Skeletal muscle tissue (tissue), 4 donors: ENCODE results near the gene CLPSL2. TPM values are rescaled to one million over a fixed set of nuclear protein-coding genes. Genes with fewer than 3 reads are reported as not detected.

Experiments used
- H3K27ac ChIP-seq: one replicate; pipeline ENCODE4 v1.7.0; 2013; ENCODE audit warnings: mild to moderate bottlenecking, low read depth, low read length, inconsistent platforms
- H3K27me3 ChIP-seq, 3 donors: one replicate each; pipeline ENCODE4 v1.7.0; 2013; ENCODE audit warnings: low read length in 3 of 3; ENCODE audit not compliant: control insufficient read depth in 3 of 3, insufficient read depth in 3 of 3
- H3K36me3 ChIP-seq, 3 donors: one replicate each; pipeline ENCODE4 v1.7.0; 2013; ENCODE audit warnings: low read length in 3 of 3; ENCODE audit not compliant: control insufficient read depth in 3 of 3, insufficient read depth in 3 of 3
- H3K4me1 ChIP-seq, 3 donors: one replicate each; pipeline ENCODE4 v1.7.0; 2013; ENCODE audit warnings: low read length in 3 of 3, mild to moderate bottlenecking in 3 of 3; ENCODE audit not compliant: control insufficient read depth in 3 of 3, insufficient read depth in 3 of 3
- H3K4me3 ChIP-seq, 3 donors: one replicate each; pipeline ENCODE4 v1.7.0; 2013; ENCODE audit warnings: low read length in 3 of 3
- H3K9ac ChIP-seq, 3 donors: one replicate each; pipeline ENCODE4 v1.7.0; 2013; ENCODE audit warnings: low read length in 3 of 3, mild to moderate bottlenecking in 3 of 3, moderate library complexity in 2 of 3, low read depth in 1 of 3
- H3K9me3 ChIP-seq, 3 donors: one replicate each; pipeline ENCODE4 v1.7.0; 2013; ENCODE audit warnings: low read length in 3 of 3; ENCODE audit not compliant: control insufficient read depth in 3 of 3
- total RNA-seq: library from RNA; depleted of rRNA; stranded (reverse); fragments of >200 nt; gene quantifications from one replicate; pipeline ENCODE4 v1.2.3, GENCODE V29; 2014
- donor health status: Osteomylitis.

The CLPSL2 gene
- total RNA-seq: not detected

- no peak within 1 kb of the TSS for H3K27ac ChIP-seq
- no peaks in the 10 kb centered on the region for H3K36me3 ChIP-seq
- H3K4me3 ChIP-seq: peak within 1 kb of the TSS; percentile 2 to 40 (median 13)
- peaks cover 24 to 50% (median 26%) of the 10 kb centered on the region in 3 donors for H3K27me3 ChIP-seq
- no peaks in the 10 kb centered on the region for H3K9me3 ChIP-seq
- H3K4me1 ChIP-seq: no peaks in the 10 kb centered on the region
- no peak within 1 kb of the TSS for H3K9ac ChIP-seq
Observed at GRCh38 chr6:35776364-35777215, at the start of gene CLPSL2. Gene CLPSL2, plus strand, starts transcription at chr6:35776598. Its CDS starts 21 bp downstream, at chr6:35776619.

DNA sequence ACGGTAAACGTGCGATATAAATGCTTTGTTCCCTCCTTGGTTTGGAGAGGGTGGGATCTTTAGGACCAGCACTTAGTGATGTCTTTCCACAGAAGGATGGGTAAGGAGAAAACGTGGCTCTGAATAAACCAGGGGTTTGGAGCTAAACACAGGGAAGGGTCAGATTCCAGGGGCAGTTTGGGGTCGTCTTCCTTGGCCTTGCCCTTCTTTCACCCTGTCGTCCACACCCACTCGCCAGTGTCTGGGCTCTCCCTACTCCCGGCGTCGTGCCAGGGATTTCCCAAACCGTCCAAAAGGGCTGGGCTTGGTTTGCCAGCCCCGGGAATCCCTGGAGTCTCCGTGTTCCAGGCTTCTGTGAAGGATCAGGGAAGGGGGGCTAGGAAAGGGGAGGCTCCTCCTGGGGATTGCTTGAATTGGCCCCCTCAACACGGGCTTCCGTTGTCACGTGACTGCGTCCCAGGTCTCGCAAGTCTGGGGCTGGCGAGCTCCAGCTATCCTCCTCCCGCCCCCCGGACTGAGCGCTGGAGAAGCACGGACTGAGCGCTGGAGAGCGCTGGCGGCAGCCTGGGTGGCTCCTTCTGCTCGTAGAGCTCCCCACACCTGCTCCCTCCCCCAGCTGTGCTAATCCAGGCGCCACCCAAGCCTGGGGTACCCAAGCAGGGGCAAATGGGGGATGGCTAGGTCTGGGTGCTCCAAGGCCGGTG lies 49.0 kb upstream of the CLPSL2 start:
- H3K4me1 ChIP-seq: peaks cover 63 to 82% (median 67%) of the 10 kb centered on the region in 3 donors
- peak overlapping the region; percentile 72 to 91 (median 87) for H3K4me3 ChIP-seq
- H3K9ac ChIP-seq: peak overlapping the region; percentile 89 to 94 (median 91)
- H3K27ac ChIP-seq: peak overlapping the region; percentile 98
- H3K27me3 ChIP-seq: no peaks in the 10 kb centered on the region
- no peaks in the 10 kb centered on the region for H3K36me3 ChIP-seq
- no peaks in the 10 kb centered on the region for H3K9me3 ChIP-seq

DNA sequence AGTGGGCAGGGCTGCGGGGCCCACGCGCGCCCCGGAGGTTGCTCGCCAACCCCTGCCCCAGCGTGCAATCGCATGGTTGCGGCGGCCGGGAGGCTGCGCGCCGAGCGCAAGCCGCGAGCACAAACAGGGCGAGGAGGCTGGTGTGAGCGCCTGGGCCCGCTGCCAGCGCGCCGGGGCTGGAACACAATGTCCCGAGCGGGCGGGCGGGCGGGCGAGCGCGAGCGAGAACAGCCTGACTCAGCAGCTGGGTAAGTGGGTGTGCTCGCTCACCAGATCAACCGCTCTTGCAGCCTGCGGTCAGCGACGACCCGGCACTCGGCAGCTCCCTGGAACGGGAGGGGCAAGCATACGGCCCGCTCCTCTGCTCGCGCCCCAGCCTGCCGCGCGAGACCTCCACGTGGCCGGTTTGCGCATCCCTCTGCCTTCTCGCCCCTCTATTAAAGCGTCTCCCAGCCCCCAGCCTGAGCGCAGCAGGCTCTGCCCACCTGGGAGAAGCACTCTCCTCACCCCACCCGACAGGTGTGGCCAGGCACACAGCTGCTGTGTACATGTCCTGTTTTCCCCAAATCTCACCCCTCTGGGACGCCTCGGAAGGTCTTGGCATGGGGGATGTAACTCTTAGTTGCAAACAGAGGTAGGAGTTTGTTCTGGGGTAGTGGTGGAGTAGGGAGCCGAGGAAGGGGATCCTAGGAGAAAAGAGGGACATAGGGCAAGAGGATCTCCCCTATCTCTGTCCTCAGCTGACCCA lies 48.3 kb upstream of the CLPSL2 start:
- Histone ChIP-seq H3K4me1 (peaks cover 66 to 85% (median 70%) of the 10 kb centered on the region in 3 donors), H3K36me3 (no peaks in the 10 kb centered on the region)

GRCh38 chr6:35728683-35729678 lies 47.4 kb upstream of the CLPSL2 start:
- peak overlapping the region; percentile 75 to 91 (median 87) for H3K4me3 ChIP-seq

More for the DNA sequence above, 48.3 kb upstream of the CLPSL2 start:
- H3K9me3 ChIP-seq: no peaks in the 10 kb centered on the region
- H3K4me3 ChIP-seq: peak overlapping the region; percentile 75 to 91 (median 87)
- peak overlapping the region; percentile 91 to 94 (median 94) for H3K9ac ChIP-seq
- H3K27me3 ChIP-seq: no peaks in the 10 kb centered on the region
- H3K27ac ChIP-seq: peak overlapping the region; percentile 98

GRCh38 chr6:35729722-35730121 lies 46.7 kb upstream of the CLPSL2 start:
- H3K4me3 ChIP-seq: no peak overlapping the region
- peak overlapping the region in 1 of 3 donors; percentile 94 for H3K9ac ChIP-seq
- H3K9me3 ChIP-seq: no peaks in the 10 kb centered on the region
- peaks cover 70 to 77% (median 71%) of the 10 kb centered on the region in 3 donors for H3K4me1 ChIP-seq
- H3K27ac ChIP-seq: peak overlapping the region; percentile 98
- H3K36me3 ChIP-seq: no peaks in the 10 kb centered on the region
- no peaks in the 10 kb centered on the region for H3K27me3 ChIP-seq

More at GRCh38 chr6:35728683-35729678, 47.4 kb upstream of the CLPSL2 start:
- peaks cover 70 to 85% (median 75%) of the 10 kb centered on the region in 3 donors for H3K4me1 ChIP-seq
- H3K9ac ChIP-seq: peak overlapping the region; percentile 85 to 94 (median 94)
- no peaks in the 10 kb centered on the region for H3K36me3 ChIP-seq
- H3K27me3 ChIP-seq: no peaks in the 10 kb centered on the region
- H3K9me3 ChIP-seq: no peaks in the 10 kb centered on the region
- H3K27ac ChIP-seq: peak overlapping the region; percentile 98

GRCh38 chr6:35730745-35731413 lies 45.5 kb upstream of the CLPSL2 start:
- Histone ChIP-seq H3K9ac (peak overlapping the region in 2 of 3 donors; percentile 47 to 52), H3K36me3 (no peaks in the 10 kb centered on the region), H3K27ac (peak overlapping the region; percentile 98), H3K27me3 (no peaks in the 10 kb centered on the region), H3K4me1 (peaks cover 59 to 76% (median 59%) of the 10 kb centered on the region in 3 donors), H3K4me3 (peak overlapping the region; percentile 60 to 85 (median 65)), H3K9me3 (no peaks in the 10 kb centered on the region)

- peak overlapping the region; percentile 80 to 92 (median 85) for H3K4me3 ChIP-seq
- H3K27ac ChIP-seq: peak overlapping the region; percentile 98
- no peaks in the 10 kb centered on the region for H3K27me3 ChIP-seq
- no peaks in the 10 kb centered on the region for H3K9me3 ChIP-seq
- peaks cover 55 to 74% (median 56%) of the 10 kb centered on the region in 3 donors for H3K4me1 ChIP-seq
- peak overlapping the region; percentile 81 to 95 (median 89) for H3K9ac ChIP-seq
- H3K36me3 ChIP-seq: no peaks in the 10 kb centered on the region
Observed at GRCh38 chr6:35731414-35731735, 45.0 kb upstream of the CLPSL2 start.

GRCh38 chr6:35731736-35732532 lies 44.5 kb upstream of the CLPSL2 start:
- Histone ChIP-seq H3K9ac (peak overlapping the region; percentile 83 to 95 (median 89)), H3K4me1 (peaks cover 50 to 69% (median 51%) of the 10 kb centered on the region in 3 donors), H3K4me3 (peak overlapping the region; percentile 80 to 92 (median 85)), H3K36me3 (no peaks in the 10 kb centered on the region), H3K9me3 (no peaks in the 10 kb centered on the region), H3K27me3 (no peaks in the 10 kb centered on the region), H3K27ac (peak overlapping the region; percentile 98)
